NOMO-1 treated with dmso at 0.1 percent for 144 hours (cell line): ENCODE data around the gene PABPN1L.

Experiments used
- DNase-seq: peaks from one replicate; lab custom pipeline; 2025; ENCODE audit not compliant: unreplicated experiment; lab: John Stamatoyannopoulos, UW

Gene PABPN1L

GRCh38 chr16:88814144-88814502, 52.3 kb downstream of the PABPN1L start:
- no peak for DNase-seq
